Tongue (tissue), 2 donors: ENCODE data around the gene PLVAP. TPM values are rescaled to one million over a fixed set of nuclear protein-coding genes. Genes with fewer than 3 reads are reported as not detected.

Experiments
- DNase-seq: peaks from one replicate; pipeline ENCODE4 v3.0.0-alpha.2; 2015
- total RNA-seq: library from RNA; depleted of rRNA; stranded (reverse); fragments of >200 nt; gene quantifications from one replicate; pipeline ENCODE4 v1.2.3, GENCODE V29; 2014

PLVAP gene
- total RNA-seq, 1 donor from 2014 or later = 39.2 TPM

GRCh38 chr19:17357078-17357666 is 20.0 kb downstream of the PLVAP start:
- no peak for DNase-seq

- DNase-seq = no peak
Observed at GRCh38 chr19:17353386-17353785, 23.8 kb downstream of the PLVAP start.

GRCh38 chr19:17352608-17353280 is 24.4 kb downstream of the PLVAP start:
- DNase-seq = no peak

- no peak for DNase-seq
Observed at GRCh38 chr19:17351815-17352435, 25.2 kb downstream of the PLVAP start.

GRCh38 chr19:17348700-17349099 is 28.4 kb downstream of the PLVAP start:
- peak; percentile 46 for DNase-seq

GRCh38 chr19:17347877-17348276 is 29.3 kb downstream of the PLVAP start:
- DNase-seq = no peak

GRCh38 chr19:17347361-17347760 is 29.8 kb downstream of the PLVAP start:
- DNase-seq = no peak

- DNase-seq = peak; percentile 79
Observed at GRCh38 chr19:17346109-17346671, 31.0 kb downstream of the PLVAP start.

GRCh38 chr19:17341845-17342244 is 35.3 kb downstream of the PLVAP start:
- no peak for DNase-seq

- DNase-seq = no peak
Observed at GRCh38 chr19:17341386-17341785, 35.8 kb downstream of the PLVAP start.

- no peak for DNase-seq
Observed at GRCh38 chr19:17340871-17341357, 36.2 kb downstream of the PLVAP start.

- DNase-seq = no peak
Observed at GRCh38 chr19:17340302-17340870, 36.8 kb downstream of the PLVAP start.

- no peak for DNase-seq
Observed at GRCh38 chr19:17339088-17339741, 37.9 kb downstream of the PLVAP start.

GRCh38 chr19:17338433-17339078 is 38.6 kb downstream of the PLVAP start:
- DNase-seq = no peak

GRCh38 chr19:17337675-17338432 is 39.3 kb downstream of the PLVAP start:
- DNase-seq = no peak

- peak; percentile 99 for DNase-seq
Observed at GRCh38 chr19:17336872-17337674, 40.1 kb downstream of the PLVAP start, which contains the start of gene GTPBP3. Gene GTPBP3, plus strand, starts transcription at chr19:17337553. Its CDS starts 59 bp downstream, at chr19:17337612.

GRCh38 chr19:17335575-17335974 is 41.6 kb downstream of the PLVAP start:
- no peak for DNase-seq

GRCh38 chr19:17334414-17335409 is 42.4 kb downstream of the PLVAP start, which contains the start of gene ANO8:
Gene ANO8, minus strand, starts transcription at chr19:17334855. Its CDS starts 185 bp downstream, at chr19:17334670.
- peak; percentile 98 for DNase-seq
